HG03571 (cell line): ENCODE data around the gene CD58.

Experiments used
- ATAC-seq: cut with Tn5 transposase; IDR thresholded peaks from one replicate; pipeline ENCODE4 v1.9.1; 2021; ENCODE audit not compliant: unreplicated experiment

Gene CD58

GRCh38 chr1:116494353-116494692, 76.5 kb downstream of the CD58 start:
- ATAC-seq = no peak

DNA sequence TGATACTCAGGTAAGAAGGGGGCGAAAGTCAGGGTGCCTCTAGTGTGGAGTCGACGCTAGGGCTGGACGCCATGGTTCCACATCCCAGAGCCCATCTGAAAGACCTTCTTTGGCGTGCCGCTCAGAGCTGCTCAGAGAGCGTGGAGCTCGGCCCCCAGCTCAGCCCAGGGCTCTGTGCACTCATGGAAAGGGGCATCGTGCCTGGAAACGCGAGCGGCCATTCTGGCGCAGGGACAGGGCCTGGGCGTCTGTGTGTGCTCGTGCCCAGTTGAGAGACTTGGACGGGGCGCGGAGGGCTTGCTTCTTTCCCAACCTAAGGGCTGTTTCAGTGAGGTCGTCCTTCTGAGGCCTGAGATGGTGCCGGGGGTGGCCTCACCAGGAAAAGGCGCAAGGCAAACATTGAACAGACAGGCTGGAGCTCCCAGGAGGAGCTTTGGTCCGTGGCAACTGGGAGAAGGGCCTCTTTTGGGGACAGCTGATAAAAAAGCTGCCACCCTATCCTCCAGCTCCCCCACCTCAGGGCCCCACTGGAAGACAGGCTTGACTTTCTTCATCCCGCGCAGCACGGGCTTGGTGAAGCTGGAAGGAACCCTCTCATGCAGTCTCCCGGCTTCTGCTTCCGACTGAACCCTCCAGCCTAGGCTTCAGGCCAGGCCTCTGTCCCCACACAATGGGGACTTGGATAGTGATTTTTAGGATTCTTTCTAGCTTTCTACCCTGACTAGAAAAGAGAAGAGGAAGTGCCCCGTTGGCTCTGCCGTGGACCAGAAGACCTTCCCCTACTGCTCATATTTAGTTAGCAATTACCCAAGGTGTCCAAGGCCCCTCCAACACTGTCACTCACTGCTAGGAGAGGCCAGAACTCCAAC, 77.1 kb downstream of the CD58 start:
- no peak for ATAC-seq

GRCh38 chr1:116493036-116493435, 77.8 kb downstream of the CD58 start:
- ATAC-seq = no peak

- ATAC-seq = no peak
Measured at GRCh38 chr1:116492358-116492811, 78.4 kb downstream of the CD58 start.

DNA sequence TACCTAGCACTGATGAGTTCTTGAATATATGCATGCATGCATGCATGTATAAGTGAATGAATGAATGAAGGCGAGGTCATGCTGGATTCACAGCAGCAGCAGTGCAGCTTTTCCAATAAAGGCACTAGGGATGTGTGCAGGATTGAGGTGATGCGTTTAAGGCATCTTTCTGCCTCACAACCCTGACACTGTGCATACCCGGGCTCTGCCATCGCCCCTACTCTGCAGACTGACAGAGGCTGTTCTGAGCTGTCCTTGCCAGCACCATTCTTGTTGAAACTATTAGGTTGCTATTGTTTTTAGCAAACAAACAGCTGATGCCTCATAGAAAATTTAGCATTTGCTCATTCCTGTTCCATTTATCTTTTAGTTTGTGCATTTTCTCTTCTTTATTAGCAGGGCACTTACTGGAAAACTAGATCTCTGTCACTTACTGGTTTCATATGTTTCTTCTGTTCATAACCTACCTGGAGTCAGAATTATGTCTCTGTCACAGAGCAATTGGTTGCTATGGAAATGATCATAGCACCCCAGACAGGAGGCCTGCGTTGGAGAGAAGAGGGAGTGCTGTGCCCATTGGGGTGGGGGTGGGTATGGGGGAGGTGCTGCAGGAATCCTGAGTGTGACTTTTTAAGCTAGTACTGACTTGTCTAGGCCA, 79.0 kb downstream of the CD58 start:
- no peak for ATAC-seq

DNA sequence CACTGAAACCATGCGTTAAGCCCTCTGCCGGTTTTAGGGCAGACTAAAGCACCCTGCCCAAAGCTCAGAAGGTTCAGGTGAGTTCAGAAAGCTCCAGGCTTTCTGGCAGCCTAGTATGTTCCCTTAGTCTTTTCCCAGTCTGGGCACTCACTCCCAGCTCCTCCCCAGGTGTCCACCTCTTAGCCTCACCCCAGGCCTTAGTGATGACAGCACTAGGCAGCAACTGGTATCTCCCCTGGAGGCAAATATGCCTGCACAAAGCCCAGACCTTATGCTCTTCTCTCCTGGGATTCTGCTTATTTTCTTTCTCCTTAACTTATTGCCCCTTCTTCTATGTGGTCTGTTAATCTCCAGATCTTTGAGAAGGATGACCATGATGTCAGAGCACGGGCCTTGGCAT, 80.2 kb downstream of the CD58 start:
- no peak for ATAC-seq

DNA sequence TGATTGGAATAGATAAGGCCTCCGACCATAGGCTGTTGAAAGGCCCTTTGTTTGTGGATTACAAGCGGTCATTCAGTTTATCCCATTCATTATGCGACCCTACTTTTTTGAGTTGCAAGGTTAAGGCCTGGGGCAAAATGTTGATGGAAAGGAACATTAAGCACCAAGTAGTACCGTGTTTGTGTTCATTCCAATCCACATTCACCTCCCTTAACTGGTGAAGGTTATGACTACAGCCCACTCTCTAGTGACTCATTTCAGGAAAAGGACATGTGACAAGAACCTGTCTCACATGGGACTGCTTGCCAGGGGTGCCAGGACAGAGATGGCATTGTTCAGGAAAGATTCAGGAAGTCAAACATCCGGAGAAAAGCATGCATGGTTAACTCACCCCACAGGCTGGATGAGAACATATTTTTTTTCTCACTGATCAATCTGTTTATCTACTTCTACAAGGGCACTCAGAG, 81.6 kb downstream of the CD58 start:
- ATAC-seq = peak; percentile 50

GRCh38 chr1:116488071-116488470, 82.8 kb downstream of the CD58 start:
- ATAC-seq = no peak

- no peak for ATAC-seq
Measured at GRCh38 chr1:116487583-116487982, 83.2 kb downstream of the CD58 start.

DNA sequence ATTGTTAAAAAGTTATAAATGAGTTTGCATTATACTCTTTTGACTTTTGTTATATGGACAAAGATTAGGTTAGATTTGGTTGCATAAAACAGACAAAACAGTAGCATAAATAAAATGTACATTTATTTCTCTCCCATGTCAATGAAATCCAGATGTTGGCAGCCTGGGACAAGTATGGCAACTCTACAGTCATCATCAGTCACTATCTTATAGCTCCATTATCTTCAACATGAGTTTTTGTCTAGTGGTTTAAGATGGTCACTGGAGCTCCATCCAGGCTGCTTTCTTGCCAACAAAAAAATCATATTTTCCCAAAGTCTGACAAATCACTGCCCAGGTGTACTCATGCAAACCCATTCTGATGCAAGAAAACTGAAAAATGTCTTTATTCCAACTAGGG, 83.8 kb downstream of the CD58 start:
- ATAC-seq = no peak

GRCh38 chr1:116486424-116486823, 84.4 kb downstream of the CD58 start:
- no peak for ATAC-seq

DNA sequence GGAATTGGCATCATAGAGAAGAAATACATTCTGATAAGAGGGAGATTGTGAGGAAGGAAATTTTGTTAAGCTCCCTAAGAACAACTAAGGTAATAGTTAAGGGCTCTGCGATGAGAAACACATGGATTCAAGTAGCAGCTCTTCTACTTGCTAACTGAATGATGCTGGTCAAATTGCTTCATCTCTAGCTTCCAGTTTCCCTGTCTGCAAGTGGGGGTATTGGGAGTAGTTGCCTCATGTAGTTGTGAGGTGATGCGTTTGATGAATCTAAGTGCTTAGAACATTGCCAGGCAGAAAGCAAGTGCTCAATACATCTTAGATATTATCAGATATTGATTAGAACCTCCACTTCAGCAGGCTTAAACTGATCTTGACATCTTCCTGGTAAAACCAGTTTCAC, 84.8 kb downstream of the CD58 start:
- no peak for ATAC-seq

DNA sequence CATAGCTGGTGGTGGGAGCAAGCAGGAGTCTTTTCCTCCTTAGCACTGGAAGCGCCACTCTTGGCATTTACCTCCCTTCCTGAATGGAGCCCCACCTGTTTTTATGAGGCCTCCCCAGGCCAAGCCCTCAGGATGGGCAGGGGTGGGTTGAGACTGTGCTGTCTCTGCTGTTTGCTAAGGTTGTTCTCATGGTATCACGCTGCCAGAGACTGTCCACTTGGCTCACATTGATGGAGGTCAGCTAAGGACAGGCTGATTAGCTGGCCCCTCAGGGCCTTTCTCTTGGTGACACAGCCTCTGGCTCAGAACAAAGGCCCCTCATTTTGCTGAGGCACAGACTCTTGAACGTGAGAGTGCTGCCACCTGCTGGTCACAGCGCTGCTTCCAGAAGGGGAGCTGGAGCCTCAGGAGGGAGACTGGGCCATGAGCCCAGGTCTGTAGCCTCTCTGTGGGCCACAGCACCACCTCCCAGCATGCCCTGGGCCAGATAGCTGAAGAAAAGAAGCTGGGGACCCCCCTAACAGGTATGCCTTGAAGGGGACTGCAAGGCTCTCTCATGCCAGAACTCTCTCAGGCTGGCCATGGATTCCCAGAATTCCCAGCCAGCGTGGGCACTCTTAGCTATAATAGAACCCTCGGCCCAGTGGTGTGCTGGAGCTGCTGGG, 85.6 kb downstream of the CD58 start:
- ATAC-seq = peak; percentile 70

GRCh38 chr1:116483481-116484309, 87.1 kb downstream of the CD58 start:
- ATAC-seq = no peak

GRCh38 chr1:116482490-116482889, 88.3 kb downstream of the CD58 start:
- no peak for ATAC-seq

- ATAC-seq = no peak
Measured at GRCh38 chr1:116481934-116482333, 88.9 kb downstream of the CD58 start.

DNA sequence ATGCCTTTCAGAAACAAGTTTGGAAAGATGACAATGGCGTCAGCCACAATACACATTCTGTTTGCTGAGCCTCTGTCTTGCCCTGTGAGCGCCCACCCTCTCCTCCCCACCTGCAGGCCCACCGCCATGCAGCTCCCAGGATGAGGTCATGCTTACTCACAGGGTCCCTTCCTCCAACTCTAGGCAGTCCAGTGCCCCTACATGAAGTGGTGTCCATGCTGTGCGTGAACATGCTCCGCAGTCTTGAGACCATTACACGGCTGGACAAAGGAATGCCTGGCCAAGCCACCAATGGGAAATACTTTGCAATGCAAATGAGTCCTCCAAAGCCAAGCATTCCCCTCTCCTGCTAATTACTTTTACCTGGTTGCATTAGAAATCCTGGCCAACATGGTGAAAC, 92.2 kb downstream of the CD58 start:
- no peak for ATAC-seq

GRCh38 chr1:116477429-116477828, 93.4 kb downstream of the CD58 start:
- ATAC-seq = no peak

GRCh38 chr1:116476321-116476720, 94.5 kb downstream of the CD58 start:
- no peak for ATAC-seq

DNA sequence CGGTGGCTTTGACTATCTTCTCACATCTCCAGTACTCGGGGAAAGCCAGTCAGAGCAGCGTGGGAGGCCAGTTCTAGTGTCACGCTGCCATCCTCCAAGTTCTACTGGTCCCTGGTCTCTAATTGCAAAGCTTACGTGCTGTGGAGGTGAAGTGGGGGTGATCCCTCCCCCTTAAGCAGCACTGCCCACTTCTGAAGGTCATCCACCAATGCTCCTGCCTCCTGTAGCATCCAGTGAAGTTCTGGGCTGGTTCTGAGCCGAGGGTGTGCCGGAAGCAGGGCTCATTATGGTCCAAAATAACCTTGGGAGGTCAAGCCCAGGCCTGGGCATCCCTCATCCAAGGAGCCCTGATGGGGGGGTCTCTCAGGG, 95.0 kb downstream of the CD58 start:
- ATAC-seq = no peak
